Measurements from ENCODE around the gene PBXIP1. TPM values are rescaled to one million over a fixed set of nuclear protein-coding genes. Genes with fewer than 3 reads are reported as not detected.

Gene PBXIP1
- total RNA-seq, 1 donor from 2014 or later: 25.1 TPM

DNA sequence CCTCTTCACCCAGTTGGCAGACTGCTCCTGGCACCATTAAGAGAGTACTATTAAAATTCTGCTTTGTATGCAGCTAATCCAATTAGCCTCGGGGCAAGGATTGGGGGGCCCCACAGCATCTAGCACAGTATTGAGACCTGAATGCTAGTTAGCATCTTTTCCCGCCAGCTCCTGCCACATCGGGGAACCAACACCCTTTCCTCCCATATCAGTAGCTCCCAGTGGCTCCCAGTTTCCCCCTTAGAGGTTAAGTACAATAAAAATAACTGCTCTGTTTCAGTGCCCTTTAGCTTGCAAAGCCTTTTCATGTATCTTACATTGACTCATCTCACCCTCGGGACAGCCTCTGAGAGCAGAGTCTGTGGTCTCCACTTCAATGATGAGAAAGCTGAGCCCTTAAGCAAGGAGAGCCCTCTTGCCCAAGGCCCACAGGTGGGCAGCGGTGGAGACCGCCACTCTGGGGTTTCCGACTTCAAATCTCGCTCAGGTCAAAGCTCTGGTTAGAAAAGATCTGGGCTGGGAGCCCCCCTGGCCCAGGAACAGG lies 15.2 kb downstream of the PBXIP1 start:
- intact Hi-C loops (cut with micrococcal nuclease): no loop called here
- Mint-ChIP-seq H3K27me3 (ENCODE audit: insufficient read depth) (no peaks in the 10 kb centered on the region), H3K4me1 (ENCODE audit: low read depth) (peaks cover 78% of the 10 kb centered on the region), H3K9me3 (no peaks in the 10 kb centered on the region), H3K4me3 (peak overlapping the region; percentile 70), H3K36me3 (ENCODE audit: low read depth) (peaks cover 6% of the 10 kb centered on the region), H3K27ac (peak overlapping the region; percentile 93)
- no peak for DNase-seq (ENCODE audit: low spot score)

DNA sequence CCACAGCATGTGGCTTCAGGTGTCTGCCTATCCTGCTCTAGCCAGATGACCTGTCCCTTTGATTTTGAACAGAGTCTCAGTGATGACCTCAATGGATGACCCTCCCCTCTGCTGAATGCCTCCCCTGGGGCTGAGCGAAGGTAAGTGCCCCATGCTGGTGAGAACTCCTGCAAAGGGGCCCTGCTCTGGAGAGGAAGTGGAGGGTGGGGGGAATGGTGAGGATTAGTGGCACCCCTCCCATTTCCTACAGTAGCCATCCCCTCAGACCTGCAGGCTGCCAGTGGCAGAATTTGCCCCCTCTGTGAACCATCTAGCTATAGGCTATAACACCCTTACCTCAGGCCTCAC lies 15.7 kb downstream of the PBXIP1 start:
- intact Hi-C loops (cut with micrococcal nuclease): no loop called here
- H3K4me1 Mint-ChIP-seq (ENCODE audit: low read depth): peaks cover 84% of the 10 kb centered on the region
- no peaks in the 10 kb centered on the region for H3K9me3 Mint-ChIP-seq
- DNase-seq (ENCODE audit: low spot score): no peak
- no peaks in the 10 kb centered on the region for H3K27me3 Mint-ChIP-seq (ENCODE audit: insufficient read depth)
- peak overlapping the region; percentile 93 for H3K27ac Mint-ChIP-seq
- H3K4me3 Mint-ChIP-seq: peak overlapping the region; percentile 70
- H3K36me3 Mint-ChIP-seq (ENCODE audit: low read depth): peaks cover 6% of the 10 kb centered on the region

DNA sequence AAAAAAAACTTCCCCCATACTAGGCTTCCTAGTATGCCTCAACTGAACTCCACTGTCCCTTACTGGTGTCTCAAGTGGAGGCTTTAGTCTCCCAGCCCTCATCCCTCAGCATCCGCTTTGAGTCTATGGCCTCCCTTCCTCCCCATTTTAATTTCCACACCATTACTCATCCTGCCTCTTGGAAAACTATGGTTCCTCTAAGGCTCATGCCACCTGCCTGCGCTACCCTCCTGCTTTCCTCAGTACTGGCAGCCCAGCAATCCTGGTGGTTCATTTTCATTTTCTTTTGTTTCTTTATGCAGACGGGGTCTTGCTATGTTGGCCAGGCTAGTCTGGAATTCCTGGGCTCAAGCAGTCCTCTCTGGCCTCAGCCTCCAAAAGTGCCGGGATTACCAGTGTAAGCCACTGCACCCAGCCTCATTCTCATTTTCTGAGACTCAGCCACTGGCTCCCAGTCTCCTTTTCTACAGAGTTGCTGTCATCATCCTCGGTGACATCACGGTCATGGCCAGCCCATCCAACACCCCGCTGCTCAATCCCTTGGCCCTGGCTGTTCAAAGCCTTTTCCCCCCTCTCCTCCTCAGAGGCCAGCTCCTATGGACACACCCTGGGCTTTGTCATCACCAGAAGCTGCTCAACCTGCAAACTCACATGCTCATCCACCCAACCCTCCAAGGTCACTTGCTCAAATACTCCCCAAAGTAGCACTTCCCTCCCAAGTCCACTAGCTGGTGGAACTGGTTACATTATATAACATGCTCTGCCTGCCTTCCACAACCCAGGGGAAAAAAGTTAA lies 17.1 kb downstream of the PBXIP1 start:
- Mint-ChIP-seq H3K36me3 (ENCODE audit: low read depth) (peaks cover 8% of the 10 kb centered on the region), H3K27ac (peak overlapping the region; percentile 76), H3K4me3 (peak overlapping the region; percentile 93), H3K27me3 (ENCODE audit: insufficient read depth) (no peaks in the 10 kb centered on the region), H3K9me3 (no peaks in the 10 kb centered on the region), H3K4me1 (ENCODE audit: low read depth) (peaks cover 75% of the 10 kb centered on the region)
- intact Hi-C loops (cut with micrococcal nuclease): loop anchor here (5.0 kb wide), 1 partner anchor 462 kb away; no protein-coding TSS in a partner anchor
- no peak for DNase-seq (ENCODE audit: low spot score)

DNA sequence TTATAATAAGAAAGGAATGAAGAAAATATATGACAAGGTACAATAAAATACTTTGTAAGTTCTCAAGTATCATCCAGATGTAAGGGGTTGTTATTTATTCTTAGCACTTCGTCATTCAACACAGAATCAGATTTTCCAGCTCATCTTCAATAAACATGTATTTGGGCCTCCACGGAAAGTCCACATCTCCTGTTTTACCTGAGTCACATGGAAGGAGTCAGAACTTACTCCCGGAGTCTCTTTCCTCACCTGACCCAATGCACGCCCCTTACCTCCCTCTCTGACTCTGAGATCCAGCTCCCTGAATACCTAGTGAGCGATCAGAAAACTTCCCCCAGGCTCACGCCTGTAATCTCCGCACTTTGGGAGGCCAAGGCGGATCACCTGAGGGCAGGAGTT lies 17.9 kb downstream of the PBXIP1 start:
- Mint-ChIP-seq H3K4me3 (peak overlapping the region; percentile 93), H3K9me3 (no peaks in the 10 kb centered on the region), H3K4me1 (ENCODE audit: low read depth) (peaks cover 67% of the 10 kb centered on the region), H3K27ac (peak overlapping the region; percentile 95), H3K27me3 (ENCODE audit: insufficient read depth) (no peaks in the 10 kb centered on the region), H3K36me3 (ENCODE audit: low read depth) (peaks cover 8% of the 10 kb centered on the region)
- no peak for DNase-seq (ENCODE audit: low spot score)
- intact Hi-C loops (cut with micrococcal nuclease): loop anchor here (1.0 to 5.0 kb wide), 12 partner anchors 17 to 756 kb away; partner anchors contain the start of genes ADAR, CKS1B, DPM3 and PYGO2

DNA sequence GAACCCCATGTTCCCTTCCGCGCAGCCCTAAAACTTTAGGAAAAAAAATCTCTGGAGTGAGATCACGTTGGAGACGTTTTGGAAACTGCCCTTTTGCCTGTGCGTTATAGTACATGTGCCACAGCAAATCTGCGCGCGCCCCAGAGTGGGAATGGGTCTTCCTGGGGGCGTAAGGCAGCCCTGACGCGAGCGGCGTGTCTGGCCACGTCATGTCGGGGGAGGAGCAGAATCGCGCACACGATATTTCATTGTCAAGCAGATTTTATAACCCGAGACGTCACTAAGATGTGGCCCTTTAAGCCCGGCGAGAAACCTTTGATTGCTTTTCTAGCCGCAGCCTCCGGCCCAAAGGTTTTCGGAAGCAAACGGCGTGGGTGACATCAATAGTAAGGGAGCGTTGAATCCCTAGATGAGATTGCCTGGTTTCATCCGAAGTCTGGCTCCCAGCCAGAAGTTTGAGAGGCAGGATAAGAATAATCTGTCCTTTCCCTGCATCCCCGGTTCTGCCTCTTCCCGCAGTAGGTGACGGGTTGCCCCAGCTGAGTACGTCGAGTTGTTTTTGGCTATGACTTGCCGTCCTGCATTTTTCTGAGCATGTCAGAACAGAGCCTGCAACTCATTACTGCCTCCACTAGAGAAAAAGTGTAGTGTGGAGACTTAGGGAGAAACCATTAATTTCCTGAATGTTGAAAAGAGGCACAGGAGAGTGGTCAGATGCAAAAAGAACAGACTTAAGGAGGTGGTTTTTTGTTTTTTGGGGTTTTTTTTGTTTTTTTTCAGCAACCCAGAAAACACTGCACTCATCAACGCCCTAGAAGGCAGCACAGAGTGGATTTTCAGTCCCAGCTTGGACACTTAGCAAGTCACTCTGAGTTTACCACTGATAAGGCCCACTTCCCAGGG lies 18.6 kb downstream of the PBXIP1 start:
- peak overlapping the region; percentile 93 for H3K4me3 Mint-ChIP-seq
- no peaks in the 10 kb centered on the region for H3K27me3 Mint-ChIP-seq (ENCODE audit: insufficient read depth)
- H3K36me3 Mint-ChIP-seq (ENCODE audit: low read depth): peaks cover 8% of the 10 kb centered on the region
- DNase-seq (ENCODE audit: low spot score): peak; percentile 90
- peaks cover 60% of the 10 kb centered on the region for H3K4me1 Mint-ChIP-seq (ENCODE audit: low read depth)
- no peaks in the 10 kb centered on the region for H3K9me3 Mint-ChIP-seq
- intact Hi-C loops (cut with micrococcal nuclease): loop anchor here (1.0 to 5.0 kb wide), 12 partner anchors 18 to 755 kb away; partner anchors contain the start of genes ADAR, CKS1B, DPM3 and PYGO2
- peak overlapping the region; percentile 95 for H3K27ac Mint-ChIP-seq

DNA sequence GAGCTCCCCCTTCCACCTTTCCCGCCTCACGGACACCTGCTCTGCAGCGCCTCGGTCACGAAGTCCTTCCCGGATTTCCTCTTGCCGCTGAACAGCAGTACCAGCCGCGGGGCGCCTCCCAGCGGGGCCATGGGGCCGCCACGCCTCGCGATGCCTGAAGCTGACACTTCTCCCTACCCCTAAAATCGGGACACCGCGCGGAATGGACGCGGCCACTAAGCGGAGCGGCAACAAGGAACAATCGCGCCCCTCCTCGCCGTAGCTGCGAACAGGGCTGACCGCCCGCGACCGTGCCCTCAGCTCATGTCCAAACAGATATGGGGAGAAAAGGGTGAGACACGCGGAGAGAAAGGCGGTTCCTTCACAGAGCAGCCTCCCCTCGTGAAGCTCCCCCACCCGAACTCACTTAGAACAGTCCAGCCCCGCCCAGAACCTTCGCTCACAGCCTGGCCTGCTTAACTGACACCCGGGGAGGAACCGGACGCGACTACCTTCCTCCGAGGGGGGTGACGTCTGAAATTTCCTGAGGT lies 19.3 kb downstream of the PBXIP1 start, which contains the start of gene PMVK:
Gene PMVK, minus strand, starts transcription at position 165 of the 530 bp plus-strand sequence. Its CDS starts 34 bp downstream, at position 131.
- H3K27me3 Mint-ChIP-seq (ENCODE audit: insufficient read depth): no peaks in the 10 kb centered on the region
- peak within 1 kb of the TSS; percentile 93 for H3K4me3 Mint-ChIP-seq
- H3K36me3 Mint-ChIP-seq (ENCODE audit: low read depth): peaks cover 8% of the 10 kb centered on the region
- H3K9me3 Mint-ChIP-seq: no peaks in the 10 kb centered on the region
- peak; percentile 92 for DNase-seq (ENCODE audit: low spot score)
- H3K4me1 Mint-ChIP-seq (ENCODE audit: low read depth): peaks cover 53% of the 10 kb centered on the region
- peak within 1 kb of the TSS; percentile 95 for H3K27ac Mint-ChIP-seq
- intact Hi-C loops (cut with micrococcal nuclease): loop anchor here (1.0 to 5.0 kb wide), 13 partner anchors 19 to 754 kb away; partner anchors contain the start of genes ADAR, CKS1B, DPM3 and FLAD1

DNA sequence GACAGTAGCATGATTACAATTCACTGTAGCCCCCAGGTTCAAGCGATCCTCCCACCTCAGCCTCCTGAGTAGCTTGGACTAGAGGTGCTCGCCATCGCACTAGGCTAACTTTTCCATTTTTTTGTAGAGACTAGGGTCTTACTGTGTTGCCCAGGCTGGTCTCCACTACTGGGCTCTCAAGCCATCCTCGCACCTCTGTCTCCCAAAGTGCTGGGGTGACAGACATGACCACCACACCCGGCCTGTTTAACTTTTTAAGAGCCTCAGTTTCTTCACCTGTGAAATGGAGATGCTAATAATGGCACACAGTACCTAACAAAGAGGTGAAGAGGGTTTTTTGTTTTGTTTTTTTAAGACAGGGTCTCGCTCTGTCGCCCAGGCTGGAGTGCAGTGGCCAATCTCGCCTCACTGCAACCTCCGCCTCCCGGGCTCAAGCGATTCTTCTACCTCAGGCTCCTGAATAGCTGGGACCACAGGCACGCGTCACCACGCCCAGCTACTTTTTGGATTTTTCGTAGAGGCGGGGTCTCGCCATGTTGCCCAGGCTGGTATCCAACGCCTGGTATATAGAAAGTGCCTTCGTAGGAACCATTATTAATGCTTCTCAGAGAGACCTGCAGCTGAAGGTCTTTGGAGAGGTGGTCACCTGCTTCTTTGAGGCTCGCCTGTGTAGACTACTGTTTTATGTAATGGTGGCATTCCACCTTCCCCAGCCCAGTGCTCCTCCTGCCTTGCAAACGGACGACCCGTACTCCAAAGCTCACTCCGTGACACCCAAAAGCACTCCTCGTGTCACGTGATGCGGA lies 19.9 kb downstream of the PBXIP1 start:
- Mint-ChIP-seq H3K36me3 (ENCODE audit: low read depth) (peaks cover 12% of the 10 kb centered on the region), H3K27ac (peak overlapping the region; percentile 95), H3K4me3 (peak overlapping the region; percentile 93), H3K27me3 (ENCODE audit: insufficient read depth) (no peaks in the 10 kb centered on the region), H3K9me3 (no peaks in the 10 kb centered on the region), H3K4me1 (ENCODE audit: low read depth) (peaks cover 46% of the 10 kb centered on the region)
- intact Hi-C loops (cut with micrococcal nuclease): loop anchor here (1.0 to 5.0 kb wide), 3 partner anchors 47 to 459 kb away; partner anchors contain the start of gene FLAD1
- DNase-seq (ENCODE audit: low spot score): no peak

DNA sequence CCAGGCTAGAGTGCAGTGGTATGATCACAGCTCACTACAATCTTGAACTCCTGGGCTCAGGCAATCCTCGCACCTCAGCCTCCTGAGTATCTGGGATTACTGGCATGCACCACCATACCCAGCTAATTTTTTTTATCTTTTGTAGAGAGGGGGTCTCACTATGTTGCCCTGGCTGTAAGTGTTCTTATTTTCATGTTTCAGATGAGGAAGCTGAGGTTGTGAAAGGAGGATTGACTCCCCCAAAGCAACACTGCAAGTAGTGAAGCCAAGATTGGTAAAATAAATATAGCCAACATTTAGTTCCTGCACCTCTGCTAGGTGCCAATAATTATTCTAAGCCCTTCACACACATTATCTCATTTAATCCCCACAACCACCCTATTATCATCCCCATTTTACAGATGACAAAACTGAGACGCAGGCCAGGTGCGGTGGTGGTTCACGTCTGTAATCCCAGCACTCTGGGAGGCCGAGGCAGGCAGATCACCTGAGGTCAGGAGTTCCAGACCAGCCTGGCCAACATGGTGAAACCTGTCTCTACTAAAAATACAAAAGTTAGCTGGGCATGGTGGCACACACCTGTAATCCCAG lies 21.4 kb downstream of the PBXIP1 start:
- Mint-ChIP-seq H3K4me1 (ENCODE audit: low read depth) (peaks cover 35% of the 10 kb centered on the region), H3K27ac (no peak overlapping the region), H3K27me3 (ENCODE audit: insufficient read depth) (no peaks in the 10 kb centered on the region), H3K4me3 (peak overlapping the region; percentile 59), H3K9me3 (no peaks in the 10 kb centered on the region), H3K36me3 (ENCODE audit: low read depth) (peaks cover 18% of the 10 kb centered on the region)
- DNase-seq (ENCODE audit: low spot score): no peak
- intact Hi-C loops (cut with micrococcal nuclease): no loop called here

DNA sequence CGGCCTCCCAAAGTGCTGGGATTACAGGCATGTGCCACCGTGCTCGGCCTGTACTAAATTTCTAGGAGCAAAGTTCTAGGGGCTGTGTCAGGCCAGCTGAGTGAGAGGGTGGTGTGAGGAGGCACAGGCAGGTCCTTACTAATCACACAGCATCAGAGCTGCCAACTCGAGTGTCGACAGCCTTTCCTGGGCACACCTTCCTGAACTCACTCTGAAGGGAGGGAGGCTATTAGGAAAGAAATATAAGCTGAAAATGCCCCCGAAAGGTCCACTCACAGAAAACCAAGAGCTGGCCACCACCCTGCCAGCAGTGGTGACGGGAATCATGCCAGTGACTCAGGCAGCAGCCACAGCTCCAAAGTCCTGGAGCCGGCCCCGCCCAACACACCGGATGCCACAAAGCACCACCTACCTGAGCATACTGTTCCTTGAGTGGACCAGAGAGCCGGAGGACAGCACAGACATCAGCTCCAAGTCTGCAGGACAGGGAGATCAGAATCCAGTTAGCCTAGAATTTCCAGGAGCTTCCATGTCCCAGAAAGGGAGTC lies 23.9 kb downstream of the PBXIP1 start:
- H3K4me3 Mint-ChIP-seq: no peak overlapping the region
- no peaks in the 10 kb centered on the region for H3K27me3 Mint-ChIP-seq (ENCODE audit: insufficient read depth)
- H3K9me3 Mint-ChIP-seq: no peaks in the 10 kb centered on the region
- H3K4me1 Mint-ChIP-seq (ENCODE audit: low read depth): peaks cover 20% of the 10 kb centered on the region
- DNase-seq (ENCODE audit: low spot score): no peak
- H3K36me3 Mint-ChIP-seq (ENCODE audit: low read depth): peaks cover 33% of the 10 kb centered on the region
- intact Hi-C loops (cut with micrococcal nuclease): no loop called here
- H3K27ac Mint-ChIP-seq: no peak overlapping the region

DNA sequence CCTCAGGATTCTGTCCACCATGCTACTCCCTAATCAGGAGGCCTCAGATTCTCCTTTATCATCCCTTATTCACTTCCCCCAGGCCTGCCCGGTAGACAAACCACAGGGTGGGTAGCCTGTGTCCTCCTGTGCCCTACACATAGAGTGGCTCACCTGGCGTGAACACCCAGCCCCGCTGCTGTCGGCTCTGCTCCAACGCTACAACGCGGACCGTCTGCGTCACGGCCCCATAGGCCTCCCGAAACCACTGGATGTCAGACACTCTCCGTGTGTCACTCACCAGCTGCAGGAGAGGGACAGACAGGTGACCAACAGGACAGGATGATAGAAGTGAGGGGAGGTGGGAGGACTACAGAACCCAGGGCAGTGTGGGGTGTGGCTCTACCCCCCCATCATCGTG lies 29.7 kb downstream of the PBXIP1 start:
- Mint-ChIP-seq H3K4me1 (ENCODE audit: low read depth) (peaks cover 19% of the 10 kb centered on the region), H3K36me3 (ENCODE audit: low read depth) (peaks cover 47% of the 10 kb centered on the region), H3K27ac (peak overlapping the region; percentile 58), H3K4me3 (no peak overlapping the region), H3K9me3 (no peaks in the 10 kb centered on the region), H3K27me3 (ENCODE audit: insufficient read depth) (no peaks in the 10 kb centered on the region)
- intact Hi-C loops (cut with micrococcal nuclease): no loop called here
- DNase-seq (ENCODE audit: low spot score): no peak

DNA sequence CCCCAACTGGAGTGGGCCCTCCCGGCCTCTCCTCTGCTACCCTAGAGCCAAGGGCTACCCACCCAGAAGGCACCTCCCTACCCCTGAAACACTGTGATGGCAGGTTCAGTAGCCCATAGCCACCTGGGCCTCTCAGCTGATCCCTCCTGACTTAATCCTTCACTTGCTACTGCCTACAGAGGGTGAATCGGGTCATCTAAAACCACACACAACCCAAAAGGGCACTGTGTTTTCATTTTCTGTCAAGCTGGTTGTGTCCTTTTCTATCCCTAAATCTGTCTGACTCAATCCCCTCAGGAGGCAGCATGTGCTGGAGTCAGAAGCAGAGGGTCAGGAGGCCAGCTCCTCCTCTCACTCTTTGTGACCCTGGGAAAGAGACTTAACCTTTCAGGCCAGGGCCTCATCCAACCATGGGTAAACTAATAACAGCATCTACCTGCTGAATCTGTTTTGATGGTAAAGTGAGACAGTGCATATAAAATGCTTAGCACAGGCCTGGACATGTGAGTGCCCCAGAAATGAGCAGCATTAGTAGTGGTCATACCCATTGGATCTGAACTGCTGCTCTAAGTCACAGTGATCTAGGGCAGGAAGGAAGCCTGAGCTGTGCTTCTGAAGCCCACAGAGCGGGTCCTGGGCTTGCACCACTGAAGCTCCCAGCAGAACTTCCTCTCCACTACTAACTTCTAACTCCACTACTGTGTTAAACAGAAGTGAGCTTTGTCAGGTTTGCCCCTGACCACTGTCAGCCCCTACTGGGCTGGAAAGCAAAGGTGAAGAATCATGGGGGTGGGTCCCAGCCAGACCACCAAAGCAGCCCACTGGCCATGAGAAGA lies 30.3 kb downstream of the PBXIP1 start:
- no peak for DNase-seq (ENCODE audit: low spot score)
- Mint-ChIP-seq H3K4me3 (no peak overlapping the region), H3K9me3 (no peaks in the 10 kb centered on the region), H3K27ac (peak overlapping the region; percentile 76), H3K36me3 (ENCODE audit: low read depth) (peaks cover 45% of the 10 kb centered on the region), H3K27me3 (ENCODE audit: insufficient read depth) (no peaks in the 10 kb centered on the region), H3K4me1 (ENCODE audit: low read depth) (peaks cover 19% of the 10 kb centered on the region)
- intact Hi-C loops (cut with micrococcal nuclease): no loop called here
